HepG2 (cell line): ENCODE data around the gene CKMT2. TPM values are rescaled to one million over a fixed set of nuclear protein-coding genes. Genes with fewer than 3 reads are reported as not detected.

Source experiments
- ATAC-seq: fragments of 200-7000 bp; cut with Tn5 transposase; 3 replicates; pipeline ENCODE4 v1.9.1; 2020; ENCODE audit warnings: mild to moderate bottlenecking, moderate library complexity
- BruUV-seq: library from RNA; stranded (reverse); fragments of 400-500 nt; replicated peaks from 2 replicates; lab custom pipeline; 2021; lab: Mats Ljungman, UMichigan
- CTCF ChIA-PET: fragments of 300-600 bp; formaldehyde crosslinking; extraction: SDS; loops from one replicate; lab custom pipeline; 2021; ENCODE audit warnings: low total read pairs, inconsistent platforms, low intra/inter-chr PET ratio; lab: Yijun Ruan, JAX
- POLR2A ChIA-PET: fragments of 350-600 bp; sonication (Branson Sonifier 250); formaldehyde crosslinking; loops from one replicate; lab custom pipeline; 2020; ENCODE audit warnings: antibody characterized with exemption, inconsistent platforms; lab: Yijun Ruan, JAX
- DNase-seq: peaks from one replicate; pipeline ENCODE4 v3.0.0-alpha.2; 2015; ENCODE audit warnings: low spot score
- FAIRE-seq: peaks from 3 replicates; lab custom pipeline; 2011; peaks lifted over from hg19 to GRCh38; lab: Jason Lieb, UNC
- H2AFZ ChIP-seq: one replicate; pipeline ENCODE4 v1.6.1; 2011; ENCODE audit warnings: low read length, inconsistent platforms
- H3K27ac ChIP-seq: fragments of 300-600 bp; 3 replicates; pipeline ENCODE4 v1.8.0; 2011; ENCODE audit warnings: mixed run types, mild to moderate bottlenecking, mixed read lengths, low read length, inconsistent platforms; ENCODE audit not compliant: insufficient read depth; ENCODE audit errors: extremely low read length
- H3K27me3 ChIP-seq, 2 experiments: fragments of 200-600 bp in 1 of 2; 2 replicates in 1 of 2; 3 replicates in 1 of 2; pipeline versions ENCODE4 v1.6.0 to v1.8.0; 2011; ENCODE audit warnings: low read length in 2 of 2, mild to moderate bottlenecking in 2 of 2, moderate library complexity in 2 of 2, inconsistent platforms in 1 of 2; ENCODE audit not compliant: insufficient read depth in 2 of 2, control insufficient read depth in 1 of 2
- H3K36me3 ChIP-seq, 2 experiments: fragments of 200-600 bp in 1 of 2; replicated peaks in 1 of 2; 2 replicates in 1 of 2; 3 replicates in 1 of 2; pipeline versions ENCODE4 v1.5.1 to v1.8.0; 2011; ENCODE audit warnings: low read length in 2 of 2, inconsistent platforms in 1 of 2; ENCODE audit not compliant: insufficient read depth in 2 of 2, control insufficient read depth in 1 of 2
- H3K4me1 ChIP-seq: 2 replicates; pipeline ENCODE4 v1.5.1; 2012; ENCODE audit warnings: low read length, inconsistent platforms; ENCODE audit not compliant: insufficient read depth
- H3K4me2 ChIP-seq: 2 replicates; pipeline ENCODE4 v1.6.0; 2011; ENCODE audit warnings: low read depth, low read length, inconsistent platforms
- H3K4me3 ChIP-seq, 3 experiments: fragments of 200-600 bp in 1 of 3; sonication (generic), shearing (Covaris generic) in 1 of 3; replicated peaks in 1 of 3; 2 replicates each; pipeline ENCODE4 v1.5.1; 2011 to 2016; ENCODE audit warnings: low read length in 3 of 3, inconsistent platforms in 2 of 3, low read depth in 2 of 3, mild to moderate bottlenecking in 2 of 3, control low read depth in 1 of 3, mixed read lengths in 1 of 3; ENCODE audit not compliant: insufficient read depth in 1 of 3
- H3K79me2 ChIP-seq: one replicate; pipeline ENCODE4 v1.6.1; 2011; ENCODE audit warnings: low read length, inconsistent platforms; ENCODE audit not compliant: insufficient read depth
- H3K9ac ChIP-seq: 2 replicates; pipeline ENCODE4 v1.6.0; 2011; ENCODE audit warnings: mild to moderate bottlenecking, low read depth, low read length, inconsistent platforms; ENCODE audit not compliant: insufficient read depth
- H3K9me3 ChIP-seq: 2 replicates; pipeline ENCODE4 v1.5.1; 2012; ENCODE audit warnings: mild to moderate bottlenecking, low read length
- H4K20me1 ChIP-seq: 2 replicates; pipeline ENCODE4 v1.6.0; 2011; ENCODE audit warnings: inconsistent platforms, mild to moderate bottlenecking, low read length, moderate library complexity; ENCODE audit not compliant: insufficient read depth
- ARID5B ChIP-seq: IDR thresholded peaks from 2 replicates; pipeline ENCODE4 v1.4.0; 2020; ENCODE audit warnings: mild to moderate bottlenecking, missing genetic modification reagents
- FOXA1 ChIP-seq, 2 experiments: fragments of 450-650 bp in 1 of 2; sonication (generic) in 1 of 2; formaldehyde crosslinking in 1 of 2; IDR thresholded peaks; 2 replicates each; pipeline versions ENCODE4 v1.4.0 to v1.6.1; 2016 to 2020; ENCODE audit warnings: missing genetic modification reagents in 1 of 2
- KAT8 ChIP-seq: IDR thresholded peaks from 2 replicates; pipeline ENCODE4 v1.6.1; 2016; ENCODE audit warnings: missing genetic modification reagents, missing compliant biosample characterization
- MAZ ChIP-seq, 2 experiments: sonication (generic) in 1 of 2; formaldehyde crosslinking in 1 of 2; IDR thresholded peaks; 2 replicates each; pipeline versions ENCODE4 v1.5.0 to v1.6.1; 2012 to 2020; ENCODE audit warnings: low read depth in 2 of 2, mild to moderate bottlenecking in 2 of 2, borderline replicate concordance in 1 of 2, improper control_type of control experiment in 1 of 2, low read length in 1 of 2, missing genetic modification reagents in 1 of 2, moderate library complexity in 1 of 2
- PHF20 ChIP-seq: sonication (generic); formaldehyde crosslinking; IDR thresholded peaks from 2 replicates; pipeline ENCODE4 v1.5.0; 2020; ENCODE audit warnings: mild to moderate bottlenecking, missing genetic modification reagents
- SCMH1 ChIP-seq: sonication (generic); formaldehyde crosslinking; IDR thresholded peaks from 2 replicates; pipeline ENCODE4 v1.9.0; 2021; ENCODE audit warnings: missing genetic modification reagents, mild to moderate bottlenecking, borderline replicate concordance
- SIN3B ChIP-seq: fragments of 150-350 bp; IDR thresholded peaks from 2 replicates; pipeline ENCODE4 v1.6.1; 2014; ENCODE audit warnings: low read length
- TOPORS ChIP-seq: sonication (generic); formaldehyde crosslinking; IDR thresholded peaks from 2 replicates; pipeline ENCODE4 v1.8.0; 2023; ENCODE audit warnings: mild to moderate bottlenecking, missing genetic modification reagents
- ZNF563 ChIP-seq: sonication (generic); formaldehyde crosslinking; IDR thresholded peaks from 2 replicates; pipeline ENCODE4 v1.8.0; 2022; ENCODE audit warnings: mild to moderate bottlenecking, moderate library complexity, missing genetic modification reagents
- ZNF597 ChIP-seq: sonication (generic); formaldehyde crosslinking; IDR thresholded peaks from 2 replicates; pipeline ENCODE4 v1.5.0; 2020; ENCODE audit warnings: missing genetic modification reagents
- ZNF615 ChIP-seq: sonication (generic); formaldehyde crosslinking; IDR thresholded peaks from 2 replicates; pipeline ENCODE4 v1.5.0; 2020; ENCODE audit warnings: mild to moderate bottlenecking, missing genetic modification reagents, borderline replicate concordance
- ZNF746 ChIP-seq: sonication (generic); formaldehyde crosslinking; IDR thresholded peaks from 2 replicates; pipeline ENCODE4 v1.8.0; 2022; ENCODE audit warnings: mild to moderate bottlenecking, missing genetic modification reagents
- ZZZ3 ChIP-seq: sonication (generic); formaldehyde crosslinking; IDR thresholded peaks from 2 replicates; pipeline ENCODE4 v1.4.0; 2020; ENCODE audit warnings: missing genetic modification reagents, mild to moderate bottlenecking, borderline replicate concordance
- WGBS: methylation state at CpG from one replicate; pipeline ENCODE4 v1.1.6; 2017; ENCODE audit warnings: low lambda C conversion rate; 5-methylcytosine and 5-hydroxymethylcytosine counted together
- in situ Hi-C: cut with HindIII; loops from 2 replicates; pipeline ENCODE4 v1.10.0; 2017; ENCODE audit warnings: low pct_unique_long_range_greater_than_20kb; ENCODE audit not compliant: extremely low pct_ligation_motif_present
- intact Hi-C: fragments of 100-400 bp; cut with micrococcal nuclease; formaldehyde crosslinking; loops from one replicate; pipeline ENCODE4 v1.10.0; 2022; ENCODE audit not compliant: unreplicated experiment
- polyA plus RNA-seq, 8 experiments: library from polyadenylated mRNA; depleted of rRNA in 3 of 8; stranded (reverse) in 7 of 8; unstranded in 1 of 8; fragments of >200 nt; fragmentation: Illumina TruSeq in 4 of 8; extraction: Trizol in 4 of 8; gene quantifications; 2 replicates each; pipeline versions ENCODE4 v1.2.1 to v1.2.3, GENCODE V29; 2011 to 2016; ENCODE audit warnings: low read depth in 4 of 8, missing spikeins in 1 of 8, mixed read lengths in 1 of 8; ENCODE audit not compliant: insufficient read depth in 1 of 8
- total RNA-seq, 5 experiments: library from RNA; depleted of rRNA; stranded (reverse); fragments of >200 nt; fragmentation: Illumina TruSeq; extraction: Trizol; gene quantifications; 2 replicates each; pipeline ENCODE4 v1.2.3, GENCODE V29; 2016; ENCODE audit warnings: low read depth in 1 of 5

The CKMT2 gene
- total and polyA plus RNA-seq, 2 of the 13 experiments (the other 11 are each of a cell fraction or from before 2014, with no cell fraction given), result 1.2 to 8.8 TPM

- no peak for TF ChIP-seq ARID5B (CRISPR knock-in tag)
- TF ChIP-seq ZNF563 (CRISPR knock-in tag), result no peak
- no peak for TF ChIP-seq FOXA1 (IDR thresholded peaks at IDR 0.05)
- no peak for TF ChIP-seq FOXA1 (CRISPR knock-in tag; IDR thresholded peaks at IDR 0.05)
- TF ChIP-seq PHF20 (CRISPR knock-in tag), result no peak
- no peak for TF ChIP-seq ZNF597
- TF ChIP-seq ZNF615 (CRISPR knock-in tag), result no peak
These were observed 18.3 kb upstream of the CKMT2 start (continued) for GRCh38 chr5:81214848-81215247.

GRCh38 chr5:81216152-81216551 is 17.0 kb upstream of the CKMT2 start:
- H3K4me3 ChIP-seq, result no peak overlapping the region
- no peaks in the 10 kb centered on the region for H3K4me1 ChIP-seq
- intact Hi-C loops, result no loop called here
- no peak overlapping the region for H3K9ac ChIP-seq
- no peaks in the 10 kb centered on the region for H3K79me2 ChIP-seq
- no peaks in the 10 kb centered on the region for H4K20me1 ChIP-seq
- H3K9me3 ChIP-seq, result no peaks in the 10 kb centered on the region
- TF ChIP-seq ZNF746 (CRISPR knock-in tag), result no peak
- no peak for TF ChIP-seq SIN3B
- no peak for TF ChIP-seq SCMH1 (CRISPR knock-in tag)
- TF ChIP-seq ZZZ3, result no peak
- TF ChIP-seq KAT8 (CRISPR knock-in tag), result no peak
- no peak for TF ChIP-seq TOPORS (CRISPR knock-in tag)
- no peak for TF ChIP-seq MAZ (IDR thresholded peaks at IDR 0.05; ENCODE audit: borderline replicate concordance, low read depth, low read length)
- no peak for TF ChIP-seq MAZ (CRISPR knock-in tag; IDR thresholded peaks at IDR 0.05; ENCODE audit: low read depth)
- no peaks in the 10 kb centered on the region for H3K27me3 ChIP-seq
- no peak overlapping the region for H3K4me2 ChIP-seq
- no peak for ATAC-seq
- H2AFZ ChIP-seq, result no peak overlapping the region
- WGBS, result 84% methylated on average over 3 of the region's 3 CpGs
- POLR2A ChIA-PET, result no interaction called here
- H3K36me3 ChIP-seq, result peaks cover 4 to 27% of the 10 kb centered on the region in 2 experiments
- H3K27ac ChIP-seq, result no peak overlapping the region
- no peak for FAIRE-seq
- CTCF ChIA-PET, result no interaction called here
- DNase-seq, result no peak
- in situ Hi-C loops, result no loop called here
- BruUV-seq, result no TSS peak
